IMR-90 (cell line): ENCODE data around the gene SLC15A3.

Experiments
- BHLHE40 ChIP-seq: fragments of 150-350 bp; IDR thresholded peaks from 2 replicates; pipeline ENCODE4 v1.6.1; 2016; ENCODE audit warnings: mild to moderate bottlenecking, low read depth, low read length
- CEBPB ChIP-seq: IDR thresholded peaks from 2 replicates; pipeline ENCODE4 v1.6.1; 2012; ENCODE audit warnings: low read depth, low read length, improper control_type of control experiment
- CTCF ChIP-seq: conservative IDR thresholded peaks from 2 replicates; pipeline ENCODE4 v1.5.1; 2012; ENCODE audit warnings: mild to moderate bottlenecking, low read depth, low read length, improper control_type of control experiment
- FOS ChIP-seq: fragments of 150-350 bp; IDR thresholded peaks from 2 replicates; pipeline ENCODE4 v1.6.1; 2016; ENCODE audit warnings: low read depth, low read length
- MAFK ChIP-seq: IDR thresholded peaks from 2 replicates; pipeline ENCODE4 v1.6.1; 2012; ENCODE audit warnings: low read depth, low read length, improper control_type of control experiment
- MAZ ChIP-seq: IDR thresholded peaks from 2 replicates; pipeline ENCODE4 v1.6.1; 2012; ENCODE audit warnings: low read depth, mild to moderate bottlenecking, low read length, improper control_type of control experiment, moderate library complexity, borderline replicate concordance
- MXI1 ChIP-seq: IDR thresholded peaks from 2 replicates; pipeline ENCODE4 v1.6.1; 2012; ENCODE audit warnings: low read depth, mild to moderate bottlenecking, low read length, moderate library complexity, borderline replicate concordance
- NFE2L2 ChIP-seq: fragments of 150-350 bp; IDR thresholded peaks from 2 replicates; pipeline ENCODE4 v1.6.1; 2016; ENCODE audit warnings: low read depth, mild to moderate bottlenecking, low read length
- POLR2A ChIP-seq: IDR thresholded peaks from 2 replicates; pipeline ENCODE4 v1.6.1; 2012; ENCODE audit warnings: mild to moderate bottlenecking, low read depth, low read length
- RCOR1 ChIP-seq: IDR thresholded peaks from 2 replicates; pipeline ENCODE4 v1.6.1; 2012; ENCODE audit warnings: mild to moderate bottlenecking, low read length, improper control_type of control experiment; ENCODE audit not compliant: insufficient replicate concordance
- SMC3 ChIP-seq: fragments of 150-350 bp; IDR thresholded peaks from 2 replicates; pipeline ENCODE4 v1.6.1; 2016; ENCODE audit warnings: low read depth, mild to moderate bottlenecking, antibody characterized with exemption, low read length, moderate library complexity
- USF2 ChIP-seq: fragments of 150-350 bp; IDR thresholded peaks from 2 replicates; pipeline ENCODE4 v1.6.1; 2017; ENCODE audit warnings: mild to moderate bottlenecking, antibody characterized with exemption, low read length, low read depth

- TF ChIP-seq CTCF (no peak), POLR2A (no peak; the same call in 1 of the 2 replicates), RCOR1 (no peak), NFE2L2 (no peak), MXI1 (no peak), FOS (no peak), USF2 (peak; percentile 48; the same call in 1 of the 2 replicates), MAZ (no peak), SMC3 (no peak), MAFK (no peak), CEBPB (no peak), BHLHE40 (no peak)
Observed at GRCh38 chr11:60905551-60906113, 46.3 kb downstream of the SLC15A3 start.
